HG03565 (cell line): ENCODE measurements around the gene CYP4F22.
"Not testable (repeated sequence)": the region's sequence is repeated elsewhere in the genome, so short reads cannot be mapped to it uniquely, and the experiment has no call there.

Experiments used
- ATAC-seq: cut with Tn5 transposase; IDR thresholded peaks from one replicate; pipeline ENCODE4 v1.9.1; 2021; ENCODE audit warnings: mild to moderate bottlenecking, moderate library complexity; ENCODE audit not compliant: unreplicated experiment

Gene CYP4F22

GRCh38 chr19:15564534-15565168, 56.3 kb downstream of the CYP4F22 start:
- ATAC-seq: no peak

GRCh38 chr19:15570420-15570819, 62.1 kb downstream of the CYP4F22 start:
- ATAC-seq: no peak

GRCh38 chr19:15575406-15575805, 67.1 kb downstream of the CYP4F22 start:
- no peak for ATAC-seq

- ATAC-seq: no peak
These were observed 68.3 kb downstream of the CYP4F22 start for GRCh38 chr19:15576526-15577156.

GRCh38 chr19:15577184-15577771, 69.0 kb downstream of the CYP4F22 start:
- no peak for ATAC-seq

GRCh38 chr19:15583346-15583745, 75.0 kb downstream of the CYP4F22 start:
- no peak for ATAC-seq

- no peak for ATAC-seq
These were observed 75.8 kb downstream of the CYP4F22 start for GRCh38 chr19:15584095-15584494.

- ATAC-seq: no peak
These were observed 76.3 kb downstream of the CYP4F22 start for GRCh38 chr19:15584541-15585115.

GRCh38 chr19:15587663-15588062, 79.3 kb downstream of the CYP4F22 start:
- no peak for ATAC-seq

- ATAC-seq: no peak
These were observed 79.9 kb downstream of the CYP4F22 start for GRCh38 chr19:15588265-15588664.

- no peak for ATAC-seq
These were observed 81.6 kb downstream of the CYP4F22 start for GRCh38 chr19:15589760-15590451.

GRCh38 chr19:15591796-15592195, 83.5 kb downstream of the CYP4F22 start:
- ATAC-seq: no peak

- ATAC-seq: not testable (repeated sequence)
These were observed 84.2 kb downstream of the CYP4F22 start for GRCh38 chr19:15592506-15592905.

- not testable (repeated sequence) for ATAC-seq
These were observed 85.4 kb downstream of the CYP4F22 start for GRCh38 chr19:15593766-15594165.

- no peak for ATAC-seq
These were observed 86.7 kb downstream of the CYP4F22 start for GRCh38 chr19:15595069-15595468.
